Measurements from ENCODE around the gene GCFC2. TPM values are rescaled to one million over a fixed set of nuclear protein-coding genes. Genes with fewer than 3 reads are reported as not detected.

Gene GCFC2
- total and polyA plus RNA-seq, 4 donors = 10.4 to 28.2 (median 17.2) TPM

DNA sequence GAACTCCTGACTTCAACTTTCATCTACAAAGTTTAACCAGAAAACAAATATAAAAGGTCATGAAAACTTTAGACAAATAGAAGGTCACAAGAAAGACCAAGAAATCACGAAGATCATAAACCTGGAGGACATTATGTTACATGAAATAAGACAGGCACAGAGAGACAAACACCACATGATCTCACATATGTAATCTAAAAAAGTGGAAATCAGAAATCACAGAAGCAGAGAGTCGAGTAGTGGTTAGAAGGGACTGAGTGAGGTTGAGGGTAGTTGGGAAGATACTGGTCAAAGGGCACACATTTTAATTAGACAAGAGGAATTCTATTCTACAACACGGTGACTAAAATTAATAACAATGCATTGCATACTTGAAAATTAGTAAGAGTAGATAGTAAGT, 1.4 kb downstream of the GCFC2 start:
- peak overlapping the region in 1 of 2 donors; percentile 98 for H3K9ac ChIP-seq (ENCODE audit: low read depth in 1 of 2, low read length in 2 of 2)
- TF ChIP-seq EGR1 (IDR thresholded peaks at IDR 0.05; ENCODE audit: low read depth in 2 of 2) (no peak), RXRA (IDR thresholded peaks at IDR 0.05) (peak in 1 of 2 donors; percentile 23), TAF1 (conservative IDR thresholded peaks at IDR 0.05) (peak; percentile 33), HNF4A (conservative IDR thresholded peaks at IDR 0.05) (peak in 1 of 2 donors; percentile 19)

GRCh38 chr2:75707901-75708300, 2.8 kb downstream of the GCFC2 start:
- Histone ChIP-seq H3K9ac (ENCODE audit: low read depth in 1 of 2, low read length in 2 of 2) (no peak overlapping the region), H3K27ac (ENCODE audit: low read depth in 1 of 2, low read length in 2 of 2) (no peak overlapping the region), H3K9me3 (ENCODE audit: control insufficient read depth in 4 of 4, low read length in 3 of 4) (no peaks in the 10 kb centered on the region), H3K36me3 (ENCODE audit: control insufficient read depth in 4 of 4, insufficient read depth in 3 of 4, low read depth in 1 of 4, low read length in 3 of 4) (peaks cover 4 to 31% (median 19%) of the 10 kb centered on the region in 4 donors), H3K4me1 (ENCODE audit: control insufficient read depth in 4 of 4, insufficient read depth in 4 of 4, low read length in 3 of 4) (peaks cover 0 to 8% (median 7%) of the 10 kb centered on the region in 4 donors), H3K27me3 (ENCODE audit: control insufficient read depth in 4 of 4, insufficient read depth in 4 of 4, low read length in 3 of 4) (no peaks in the 10 kb centered on the region), H3K4me3 (ENCODE audit: low read depth in 1 of 3, low read length in 3 of 3) (no peak overlapping the region)
- TF ChIP-seq RAD21 (IDR thresholded peaks at IDR 0.05) = no peak
- TF ChIP-seq, protein P1, sequence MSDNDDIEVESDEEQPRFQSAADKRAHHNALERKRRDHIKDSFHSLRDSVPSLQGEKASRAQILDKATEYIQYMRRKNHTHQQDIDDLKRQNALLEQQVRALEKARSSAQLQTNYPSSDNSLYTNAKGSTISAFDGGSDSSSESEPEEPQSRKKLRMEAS (IDR thresholded peaks at IDR 0.05) = no peak
- TF ChIP-seq, protein P2, sequence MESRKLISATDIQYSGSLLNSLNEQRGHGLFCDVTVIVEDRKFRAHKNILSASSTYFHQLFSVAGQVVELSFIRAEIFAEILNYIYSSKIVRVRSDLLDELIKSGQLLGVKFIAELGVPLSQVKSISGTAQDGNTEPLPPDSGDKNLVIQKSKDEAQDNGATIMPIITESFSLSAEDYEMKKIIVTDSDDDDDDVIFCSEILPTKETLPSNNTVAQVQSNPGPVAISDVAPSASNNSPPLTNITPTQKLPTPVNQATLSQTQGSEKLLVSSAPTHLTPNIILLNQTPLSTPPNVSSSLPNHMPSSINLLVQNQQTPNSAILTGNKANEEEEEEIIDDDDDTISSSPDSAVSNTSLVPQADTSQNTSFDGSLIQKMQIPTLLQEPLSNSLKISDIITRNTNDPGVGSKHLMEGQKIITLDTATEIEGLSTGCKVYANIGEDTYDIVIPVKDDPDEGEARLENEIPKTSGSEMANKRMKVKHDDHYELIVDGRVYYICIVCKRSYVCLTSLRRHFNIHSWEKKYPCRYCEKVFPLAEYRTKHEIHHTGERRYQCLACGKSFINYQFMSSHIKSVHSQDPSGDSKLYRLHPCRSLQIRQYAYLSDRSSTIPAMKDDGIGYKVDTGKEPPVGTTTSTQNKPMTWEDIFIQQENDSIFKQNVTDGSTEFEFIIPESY (IDR thresholded peaks at IDR 0.05) = no peak
- no peak for TF ChIP-seq HNF4A (conservative IDR thresholded peaks at IDR 0.05)
- TF ChIP-seq CTCF (IDR thresholded peaks at IDR 0.05; ENCODE audit: low read depth, low read length, missing input control) = no peak
- no peak for TF ChIP-seq FOXA1 (IDR thresholded peaks at IDR 0.05)
- no peak for TF ChIP-seq GABPA (IDR thresholded peaks at IDR 0.05 in 1 of 2, conservative IDR thresholded peaks at IDR 0.05 in 1 of 2)
- TF ChIP-seq EGR1 (IDR thresholded peaks at IDR 0.05; ENCODE audit: low read depth in 2 of 2) = no peak
- TF ChIP-seq YY1 (IDR thresholded peaks at IDR 0.05) = no peak
- TF ChIP-seq SP1 (IDR thresholded peaks at IDR 0.05) = no peak
- no peak for TF ChIP-seq HNF4G (IDR thresholded peaks at IDR 0.05)
- TF ChIP-seq RXRA (IDR thresholded peaks at IDR 0.05) = no peak
- no peak for TF ChIP-seq JUND (IDR thresholded peaks at IDR 0.05)
- TF ChIP-seq TAF1 (conservative IDR thresholded peaks at IDR 0.05) = no peak
- TF ChIP-seq, protein P3, sequence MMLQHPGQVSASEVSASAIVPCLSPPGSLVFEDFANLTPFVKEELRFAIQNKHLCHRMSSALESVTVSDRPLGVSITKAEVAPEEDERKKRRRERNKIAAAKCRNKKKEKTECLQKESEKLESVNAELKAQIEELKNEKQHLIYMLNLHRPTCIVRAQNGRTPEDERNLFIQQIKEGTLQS (IDR thresholded peaks at IDR 0.05) = no peak
- no peak for TF ChIP-seq FOXA2 (IDR thresholded peaks at IDR 0.05)
- no peak for TF ChIP-seq REST (IDR thresholded peaks at IDR 0.05)
- DNase-seq (ENCODE audit: low spot score) = no peak
- 78% methylated on average over 3 of the region's 3 CpGs for WGBS

More for the DNA sequence above, 1.4 kb downstream of the GCFC2 start:
- Histone ChIP-seq H3K4me3 (ENCODE audit: low read depth in 1 of 3, low read length in 3 of 3) (peak overlapping the region; percentile 24 to 94 (median 88)), H3K4me1 (ENCODE audit: control insufficient read depth in 4 of 4, insufficient read depth in 4 of 4, low read length in 3 of 4) (peaks cover 0 to 8% (median 7%) of the 10 kb centered on the region in 4 donors), H3K27ac (ENCODE audit: low read depth in 1 of 2, low read length in 2 of 2) (peak overlapping the region in 1 of 2 donors; percentile 46), H3K27me3 (ENCODE audit: control insufficient read depth in 4 of 4, insufficient read depth in 4 of 4, low read length in 3 of 4) (no peaks in the 10 kb centered on the region), H3K36me3 (ENCODE audit: control insufficient read depth in 4 of 4, insufficient read depth in 3 of 4, low read depth in 1 of 4, low read length in 3 of 4) (peaks cover 4 to 18% (median 8%) of the 10 kb centered on the region in 4 donors), H3K9me3 (ENCODE audit: control insufficient read depth in 4 of 4, low read length in 3 of 4) (no peaks in the 10 kb centered on the region)
- WGBS = 9% methylated on average over 3 of the region's 3 CpGs
- DNase-seq (ENCODE audit: low spot score) = no peak

Data from liver (tissue), 9 donors.